Peyer's patch (tissue), 4 donors: Measurements from ENCODE around the gene KDM6A.

Experiments
- CTCF ChIP-seq, 6 experiments: fragments of 450-650 bp in 4 of 6; fragments of 200-600 bp in 2 of 6; sonication (generic) in 1 of 6; IDR thresholded peaks; one replicate each; pipeline ENCODE4 v1.5.1; 2017 to 2019; ENCODE audit warnings: antibody characterized with exemption in 6 of 6, mild to moderate bottlenecking in 3 of 6, moderate library complexity in 1 of 6
- POLR2A ChIP-seq, 2 donors: fragments of 450-650 bp; IDR thresholded peaks; one replicate each; pipeline ENCODE4 v1.5.1; 2017; ENCODE audit warnings: antibody characterized with exemption in 2 of 2, mild to moderate bottlenecking in 2 of 2, moderate library complexity in 2 of 2

GRCh38 chrX:45142185-45142584 lies 269.2 kb downstream of the KDM6A start:
- TF ChIP-seq POLR2A (IDR thresholded peaks at IDR 0.05), result no peak
- no peak for TF ChIP-seq CTCF (IDR thresholded peaks at IDR 0.05)
